Rectal smooth muscle tissue (tissue), 1 donor: ENCODE data around the gene PPP2R5E.

Source experiments
- H3K27ac ChIP-seq: one replicate; pipeline ENCODE4 v1.7.0; 2013; ENCODE audit warnings: low read depth, low read length, inconsistent platforms
- H3K27me3 ChIP-seq: one replicate; pipeline ENCODE4 v1.7.0; 2013; ENCODE audit warnings: low read length; ENCODE audit not compliant: control insufficient read depth, insufficient read depth
- H3K36me3 ChIP-seq: one replicate; pipeline ENCODE4 v1.7.0; 2013; ENCODE audit warnings: low read length; ENCODE audit not compliant: control insufficient read depth, insufficient read depth
- H3K4me1 ChIP-seq: one replicate; pipeline ENCODE4 v1.7.0; 2013; ENCODE audit warnings: low read length; ENCODE audit not compliant: control insufficient read depth, insufficient read depth
- H3K4me3 ChIP-seq: one replicate; pipeline ENCODE4 v1.7.0; 2013; ENCODE audit warnings: low read length
- H3K9ac ChIP-seq: one replicate; pipeline ENCODE4 v1.7.0; 2013; ENCODE audit warnings: low read length

The PPP2R5E gene

DNA sequence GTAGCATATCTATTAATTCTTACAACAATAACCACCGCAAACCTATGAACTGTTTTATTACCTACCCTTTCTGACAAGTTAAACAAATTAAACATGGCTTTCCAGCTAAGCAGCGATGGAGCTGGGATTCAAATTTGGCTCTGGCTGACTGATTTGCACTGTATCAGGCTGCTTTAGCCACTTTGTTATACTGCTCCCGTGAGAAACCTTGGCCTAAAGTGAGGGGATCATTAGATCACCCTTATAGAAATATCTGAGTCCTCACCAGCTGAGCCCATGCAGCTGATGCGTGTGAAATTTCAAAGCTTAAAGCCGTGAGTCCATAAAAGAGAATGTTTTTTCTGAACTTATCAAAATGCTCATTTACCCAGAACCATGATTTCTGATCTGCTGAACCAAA, 216.3 kb downstream of the PPP2R5E start:
- Histone ChIP-seq H3K27ac (no peak overlapping the region), H3K4me3 (no peak overlapping the region), H3K36me3 (no peaks in the 10 kb centered on the region), H3K4me1 (no peaks in the 10 kb centered on the region), H3K9ac (no peak overlapping the region), H3K27me3 (no peaks in the 10 kb centered on the region)

DNA sequence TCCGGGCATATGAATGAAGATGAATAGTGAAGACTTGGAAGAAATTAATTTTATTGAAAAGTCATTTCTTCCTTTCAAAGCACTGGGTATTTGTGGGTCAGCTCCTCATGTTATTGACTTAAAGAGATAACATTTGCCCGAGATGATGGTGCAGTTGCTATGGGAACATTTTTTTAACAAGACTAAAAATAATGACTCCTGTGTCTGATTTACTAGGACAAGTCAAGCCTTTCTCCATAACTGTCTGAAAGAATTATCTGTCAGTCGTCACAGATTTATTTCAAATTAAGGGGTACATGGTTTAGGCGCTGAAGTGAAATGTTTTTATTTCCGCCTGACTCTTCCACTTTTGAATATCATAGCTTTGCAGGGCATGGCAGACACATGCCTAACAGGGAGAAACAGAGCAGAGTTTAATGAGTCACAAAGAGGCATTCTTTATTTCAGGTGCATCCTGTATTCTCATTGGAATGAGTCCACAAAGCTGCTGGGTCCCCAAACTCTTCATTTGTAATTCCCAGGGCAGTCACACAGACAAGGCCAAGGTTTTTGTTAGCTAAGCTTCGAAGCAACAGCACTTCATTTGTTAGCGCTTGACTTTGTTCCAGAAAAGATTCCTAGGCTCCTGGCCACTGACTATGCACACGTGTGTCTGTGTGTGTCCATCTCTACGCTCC, 220.1 kb downstream of the PPP2R5E start:
- H3K27me3 ChIP-seq, result no peaks in the 10 kb centered on the region
- H3K36me3 ChIP-seq, result no peaks in the 10 kb centered on the region
- no peak overlapping the region for H3K27ac ChIP-seq
- H3K9ac ChIP-seq, result no peak overlapping the region
- no peak overlapping the region for H3K4me3 ChIP-seq
- no peaks in the 10 kb centered on the region for H3K4me1 ChIP-seq

DNA sequence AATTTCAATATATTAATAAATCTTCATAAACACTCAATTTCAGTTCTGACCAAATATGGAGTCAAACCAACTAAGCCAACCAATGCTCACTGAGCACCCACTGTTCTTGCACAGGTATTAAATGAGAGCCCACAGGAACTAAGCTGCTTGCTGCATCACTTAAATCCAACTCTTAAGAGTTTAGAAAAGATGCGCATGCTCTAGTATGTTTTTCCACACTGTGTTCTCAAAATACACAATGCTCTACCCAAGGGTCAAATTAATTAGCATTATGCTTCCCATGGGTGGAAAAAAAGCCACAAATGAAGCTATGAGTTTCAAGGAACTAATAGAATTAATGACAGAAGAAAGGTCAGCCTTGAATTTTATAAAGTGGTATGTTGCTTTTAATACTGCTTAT, 220.7 kb downstream of the PPP2R5E start:
- H3K27ac ChIP-seq, result no peak overlapping the region
- H3K27me3 ChIP-seq, result no peaks in the 10 kb centered on the region
- H3K36me3 ChIP-seq, result no peaks in the 10 kb centered on the region
- no peak overlapping the region for H3K9ac ChIP-seq
- H3K4me3 ChIP-seq, result no peak overlapping the region
- no peaks in the 10 kb centered on the region for H3K4me1 ChIP-seq
